ENCODE results near the gene POLN. TPM values are rescaled to one million over a fixed set of nuclear protein-coding genes. Genes with fewer than 3 reads are reported as not detected.

Gene POLN
- total RNA-seq, 2 donors from 2014 or later: 7.8 to 8.0 TPM

DNA sequence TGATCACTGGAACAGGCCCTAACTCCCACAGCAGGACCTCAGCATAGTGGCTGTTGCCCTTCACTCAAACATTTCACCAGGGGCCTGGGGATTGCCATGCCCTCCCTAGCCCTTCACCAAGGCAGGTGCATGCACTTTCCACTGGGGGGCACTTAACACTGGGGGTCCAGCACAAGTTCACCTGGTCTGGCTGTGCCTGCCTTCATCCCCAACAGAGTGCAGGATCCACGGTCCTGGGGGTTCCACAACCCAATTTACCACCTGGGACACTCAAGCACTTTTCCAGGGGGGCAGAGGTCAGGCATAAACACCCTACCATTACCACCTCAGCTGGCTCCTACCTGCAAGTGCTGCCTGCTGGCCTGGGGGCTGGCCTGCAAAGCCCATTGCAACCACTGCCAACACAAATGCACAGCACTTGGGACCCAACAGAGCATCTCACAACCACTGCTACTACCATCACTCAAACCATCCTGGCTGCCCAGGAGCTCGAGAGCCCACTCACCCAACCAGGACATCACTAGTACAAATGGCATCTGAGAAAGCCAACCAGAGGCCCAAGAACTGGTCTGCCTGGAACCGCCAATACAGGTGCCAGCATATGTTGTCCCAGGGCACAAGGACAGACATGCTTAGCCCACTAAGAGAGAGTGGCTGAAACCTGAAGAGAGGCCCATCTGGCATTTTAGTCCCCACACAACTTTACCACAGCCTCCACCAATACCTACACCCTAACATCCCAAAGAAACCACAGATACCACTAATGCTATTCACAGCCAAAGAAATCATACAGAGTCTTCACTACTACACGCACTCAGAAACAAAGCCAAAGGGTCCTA lies 139.7 kb downstream of the POLN start:
- no peaks in the 10 kb centered on the region for H3K4me1 Mint-ChIP-seq
- no peaks in the 10 kb centered on the region for H3K36me3 Mint-ChIP-seq (ENCODE audit: low read depth)
- ATAC-seq (replicated peaks): no peak
- H3K27me3 Mint-ChIP-seq: peaks cover 3% of the 10 kb centered on the region
- no peak overlapping the region for H3K4me3 Mint-ChIP-seq
- H3K27ac Mint-ChIP-seq: no peak overlapping the region
- H3K9me3 Mint-ChIP-seq: peaks cover 9% of the 10 kb centered on the region

DNA sequence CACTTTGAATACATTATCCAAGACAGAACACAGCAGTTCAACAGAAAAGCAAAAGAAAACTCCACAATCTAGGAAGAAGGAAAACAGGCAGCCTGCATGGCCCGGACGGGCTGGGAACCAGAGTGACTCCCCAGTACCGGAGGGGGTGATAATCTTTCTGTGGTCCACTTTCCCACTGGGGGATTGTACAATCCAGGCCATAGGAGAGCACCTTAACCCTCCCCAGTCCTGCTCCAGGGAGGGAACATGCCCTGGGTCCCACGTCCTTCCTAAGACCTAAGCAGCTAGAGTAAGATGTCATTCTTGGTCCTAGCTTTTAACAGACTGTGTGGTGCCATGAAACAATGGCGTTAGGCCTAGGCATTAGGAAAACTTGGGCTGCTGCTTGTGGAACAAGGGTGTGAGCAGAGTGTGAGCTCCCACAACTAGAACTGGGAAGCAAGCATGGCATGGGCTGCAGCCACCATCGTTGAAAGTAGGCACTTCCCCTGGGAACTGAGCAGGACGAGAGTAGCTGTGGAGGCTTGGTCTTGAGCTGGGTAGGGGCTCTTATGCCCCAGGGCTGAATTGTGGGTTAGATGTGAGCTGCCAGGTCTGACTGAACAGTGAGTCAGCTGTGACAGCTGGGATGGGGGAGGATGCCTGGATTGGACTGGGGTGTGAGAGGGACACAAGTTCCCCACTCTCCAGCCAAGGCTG lies 140.4 kb downstream of the POLN start:
- Mint-ChIP-seq H3K36me3 (ENCODE audit: low read depth) (no peaks in the 10 kb centered on the region), H3K4me1 (no peaks in the 10 kb centered on the region), H3K4me3 (no peak overlapping the region), H3K9me3 (peaks cover 14% of the 10 kb centered on the region), H3K27me3 (peaks cover 3% of the 10 kb centered on the region), H3K27ac (no peak overlapping the region)
- ATAC-seq (replicated peaks): no peak

DNA sequence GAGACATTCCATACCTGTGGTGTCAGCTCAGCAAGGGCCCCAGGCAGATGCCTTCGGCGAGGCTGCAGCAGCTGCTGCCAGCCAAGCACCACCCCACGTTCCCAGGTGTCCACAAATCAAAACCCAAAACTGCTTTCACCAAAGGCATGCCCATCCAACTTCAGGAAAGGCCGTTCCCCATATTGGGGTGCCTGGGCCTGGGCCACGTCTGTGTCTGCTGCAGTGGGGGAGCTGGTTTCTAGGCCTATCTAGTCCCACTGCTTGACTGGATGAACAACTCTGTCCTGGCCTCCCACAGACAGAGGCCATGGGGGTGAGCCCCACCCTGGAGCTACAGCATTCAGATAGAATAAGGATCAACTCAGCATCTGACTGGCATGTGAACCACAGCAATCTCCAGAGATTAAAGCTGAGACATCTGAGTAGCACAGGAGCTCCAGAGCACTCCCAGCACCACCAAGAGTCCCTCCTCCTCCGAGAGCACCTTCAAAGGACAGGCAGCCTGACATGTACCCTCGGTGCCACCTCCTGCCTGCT lies 145.8 kb downstream of the POLN start:
- peaks cover 3% of the 10 kb centered on the region for H3K27me3 Mint-ChIP-seq
- H3K27ac Mint-ChIP-seq: no peak overlapping the region
- H3K4me3 Mint-ChIP-seq: no peak overlapping the region
- ATAC-seq (replicated peaks): no peak
- no peaks in the 10 kb centered on the region for H3K4me1 Mint-ChIP-seq
- H3K9me3 Mint-ChIP-seq: peaks cover 8% of the 10 kb centered on the region
- no peaks in the 10 kb centered on the region for H3K36me3 Mint-ChIP-seq (ENCODE audit: low read depth)

DNA sequence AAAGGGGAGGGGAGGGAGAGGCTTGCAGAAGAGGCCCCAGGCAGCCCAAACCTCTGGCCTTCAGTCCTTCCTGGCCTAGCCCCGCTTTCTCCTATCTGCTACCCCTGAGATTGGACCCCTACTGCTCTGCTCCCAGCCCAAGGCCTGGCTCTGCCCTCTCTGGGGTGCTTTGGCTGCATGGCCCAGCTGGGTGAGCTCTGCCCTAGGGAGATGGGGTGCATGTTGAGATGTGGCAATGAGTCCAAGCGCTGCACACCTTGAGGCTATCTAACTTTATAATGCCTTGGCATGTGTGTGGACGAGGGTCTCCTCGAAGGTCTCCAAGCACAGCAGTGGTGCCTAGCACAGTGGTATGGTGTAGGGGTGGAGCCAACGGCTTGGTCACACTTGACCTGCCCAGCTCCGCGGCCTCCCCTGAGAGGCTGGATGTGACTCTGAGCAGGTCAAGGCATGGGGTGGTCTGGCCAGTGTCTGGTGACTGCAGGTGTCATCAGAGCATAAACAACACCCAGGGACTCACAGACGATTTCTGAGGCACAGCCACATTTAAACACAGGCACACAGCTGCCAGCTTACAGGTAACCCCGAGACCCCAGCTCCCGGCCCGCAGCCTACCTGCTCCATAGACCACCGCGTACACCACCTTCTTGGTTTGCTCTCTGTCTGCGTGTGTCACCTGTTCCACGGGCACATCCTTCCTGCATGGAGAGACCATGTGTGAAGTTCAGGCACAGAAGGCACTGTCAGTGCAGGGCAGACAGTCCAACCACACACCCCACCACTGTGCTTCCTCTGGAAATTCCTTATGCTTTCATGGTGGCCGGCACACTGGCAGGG lies 146.5 kb downstream of the POLN start:
- H3K27me3 Mint-ChIP-seq: peaks cover 2% of the 10 kb centered on the region
- ATAC-seq (replicated peaks): no peak

DNA sequence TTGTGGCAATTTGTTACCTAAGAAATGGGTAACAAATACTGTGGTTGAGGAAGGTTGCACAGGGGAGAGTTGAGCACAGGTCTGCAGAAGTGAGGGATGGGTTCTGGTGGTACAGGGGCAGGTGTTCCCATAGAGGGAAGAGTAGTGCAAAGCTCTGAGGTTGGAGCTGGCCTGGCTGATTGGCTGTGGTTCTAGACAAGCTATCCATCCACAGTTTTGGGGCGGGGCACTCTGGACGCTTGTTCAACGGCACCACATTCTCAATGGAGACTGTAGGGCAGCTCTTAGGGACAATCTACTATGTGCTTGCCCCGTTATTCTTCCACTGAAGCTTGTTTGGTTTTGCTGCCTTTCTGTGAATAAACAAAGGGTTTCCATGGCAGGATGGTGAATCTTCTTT lies 147.4 kb downstream of the POLN start:
- Mint-ChIP-seq H3K4me1 (no peaks in the 10 kb centered on the region), H3K27me3 (no peaks in the 10 kb centered on the region), H3K36me3 (ENCODE audit: low read depth) (no peaks in the 10 kb centered on the region), H3K27ac (no peak overlapping the region), H3K9me3 (peaks cover 6% of the 10 kb centered on the region), H3K4me3 (no peak overlapping the region)
- no peak for ATAC-seq (replicated peaks)

More for the DNA sequence above, 146.5 kb downstream of the POLN start:
- no peak overlapping the region for H3K4me3 Mint-ChIP-seq
- H3K4me1 Mint-ChIP-seq: no peaks in the 10 kb centered on the region
- peaks cover 6% of the 10 kb centered on the region for H3K9me3 Mint-ChIP-seq
- H3K27ac Mint-ChIP-seq: no peak overlapping the region
- no peaks in the 10 kb centered on the region for H3K36me3 Mint-ChIP-seq (ENCODE audit: low read depth)

DNA sequence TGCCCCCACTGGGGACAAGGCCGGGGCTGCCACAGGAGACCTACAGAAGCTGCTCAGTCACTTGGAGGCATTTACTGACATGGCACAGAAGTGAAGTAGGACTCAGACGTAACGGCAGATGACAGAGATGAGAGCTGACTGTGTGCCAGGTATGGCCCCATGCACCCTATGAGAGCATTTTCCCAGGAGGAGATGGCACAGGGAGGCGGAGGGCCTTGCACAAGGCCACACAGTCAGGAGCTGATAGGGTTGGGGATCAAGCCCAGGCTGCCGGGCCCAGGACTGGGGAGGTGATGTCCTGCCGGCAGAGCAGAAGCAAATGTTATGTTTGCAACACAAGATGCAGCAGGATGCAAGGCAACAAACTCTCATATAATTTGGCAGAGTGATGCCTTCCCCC lies 148.7 kb downstream of the POLN start:
- H3K9me3 Mint-ChIP-seq: peaks cover 6% of the 10 kb centered on the region
- no peaks in the 10 kb centered on the region for H3K27me3 Mint-ChIP-seq

DNA sequence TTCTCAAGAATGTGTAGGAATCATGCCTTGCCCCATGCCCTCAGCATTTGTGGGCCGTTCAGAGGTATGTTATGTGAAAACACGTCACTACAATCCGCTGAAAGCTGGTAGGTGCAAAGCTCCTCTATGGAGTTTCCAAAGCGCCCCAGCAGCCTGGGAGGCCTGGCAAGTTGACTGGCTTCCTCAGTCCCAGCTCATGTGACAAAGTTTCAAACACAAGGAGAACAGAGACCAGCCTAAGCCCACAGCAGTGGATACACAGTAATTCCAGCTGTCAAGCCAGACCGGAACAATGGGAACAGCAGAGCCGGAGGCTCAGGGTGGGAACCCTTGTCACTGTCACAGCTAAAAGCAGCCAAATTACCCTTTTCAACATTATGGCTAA lies 149.3 kb downstream of the POLN start:
- no peak for ATAC-seq (replicated peaks)
- H3K9me3 Mint-ChIP-seq: peaks cover 6% of the 10 kb centered on the region

More for the DNA sequence above, 148.7 kb downstream of the POLN start:
- Mint-ChIP-seq H3K36me3 (ENCODE audit: low read depth) (no peaks in the 10 kb centered on the region), H3K4me1 (no peaks in the 10 kb centered on the region), H3K4me3 (no peak overlapping the region), H3K27ac (no peak overlapping the region)
- ATAC-seq (replicated peaks): no peak

DNA sequence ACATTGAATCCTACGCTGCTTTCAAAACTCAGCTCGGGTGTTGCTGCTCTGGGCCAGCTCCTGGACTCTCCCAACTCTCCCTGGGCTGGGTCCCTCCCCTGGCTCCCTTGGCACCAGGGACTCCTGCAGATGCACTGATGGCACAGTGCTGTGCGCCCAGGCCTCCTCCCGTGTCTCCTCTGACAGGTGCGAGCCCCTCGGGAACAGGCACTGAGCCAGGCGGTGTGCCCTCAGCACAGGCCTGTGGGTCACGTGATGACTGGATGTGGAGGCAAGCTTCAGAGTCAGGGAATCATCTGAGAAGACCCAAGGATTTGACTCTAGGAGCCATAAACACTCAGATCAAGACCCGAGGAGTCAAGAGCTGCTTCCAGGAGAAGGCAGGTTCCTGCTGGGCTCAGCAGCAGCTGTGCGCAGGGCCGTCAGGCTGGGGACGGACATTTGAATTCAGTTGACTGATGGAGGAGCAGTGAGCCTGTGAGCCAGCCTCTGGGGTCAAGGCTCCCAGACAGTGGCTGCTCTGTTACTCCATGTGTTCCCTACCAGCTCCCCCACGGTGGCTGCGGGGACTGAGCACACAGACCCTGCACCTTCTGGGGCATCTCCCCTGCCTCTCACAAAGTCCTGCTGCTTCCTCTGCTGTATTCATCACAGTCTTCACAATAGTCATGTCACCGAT lies 149.8 kb downstream of the POLN start:
- no peak overlapping the region for H3K4me3 Mint-ChIP-seq
- H3K27me3 Mint-ChIP-seq: no peaks in the 10 kb centered on the region
- ATAC-seq (replicated peaks): no peak
- H3K9me3 Mint-ChIP-seq: peaks cover 6% of the 10 kb centered on the region
- no peaks in the 10 kb centered on the region for H3K4me1 Mint-ChIP-seq
- no peak overlapping the region for H3K27ac Mint-ChIP-seq
- H3K36me3 Mint-ChIP-seq (ENCODE audit: low read depth): no peaks in the 10 kb centered on the region

More for the DNA sequence above, 149.3 kb downstream of the POLN start:
- Mint-ChIP-seq H3K4me3 (no peak overlapping the region), H3K4me1 (no peaks in the 10 kb centered on the region), H3K27ac (no peak overlapping the region), H3K27me3 (no peaks in the 10 kb centered on the region), H3K36me3 (ENCODE audit: low read depth) (no peaks in the 10 kb centered on the region)

DNA sequence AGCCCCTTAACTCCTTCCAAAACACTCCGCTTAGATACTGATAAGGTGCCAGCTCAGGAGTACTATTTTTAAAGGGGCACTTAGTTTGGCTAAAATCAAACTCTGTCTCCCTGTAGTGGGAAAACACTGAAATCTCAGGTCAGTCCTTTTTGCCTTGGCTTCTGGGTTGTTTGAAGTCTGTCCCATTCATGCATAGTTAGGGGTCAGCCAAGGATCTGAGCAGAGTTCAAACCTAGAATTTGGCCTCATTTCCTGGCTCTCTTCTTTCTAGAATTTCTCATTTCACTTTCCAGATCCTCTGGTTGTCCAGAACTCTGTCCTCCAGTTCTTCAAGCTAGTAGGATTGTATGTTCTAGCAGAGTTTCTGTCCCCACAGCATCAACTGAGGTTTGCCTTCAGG lies 151.3 kb downstream of the POLN start:
- no peak for ATAC-seq (replicated peaks)
- Mint-ChIP-seq H3K4me1 (no peaks in the 10 kb centered on the region), H3K4me3 (no peak overlapping the region), H3K9me3 (no peaks in the 10 kb centered on the region), H3K27me3 (no peaks in the 10 kb centered on the region), H3K36me3 (ENCODE audit: low read depth) (no peaks in the 10 kb centered on the region), H3K27ac (no peak overlapping the region)

DNA sequence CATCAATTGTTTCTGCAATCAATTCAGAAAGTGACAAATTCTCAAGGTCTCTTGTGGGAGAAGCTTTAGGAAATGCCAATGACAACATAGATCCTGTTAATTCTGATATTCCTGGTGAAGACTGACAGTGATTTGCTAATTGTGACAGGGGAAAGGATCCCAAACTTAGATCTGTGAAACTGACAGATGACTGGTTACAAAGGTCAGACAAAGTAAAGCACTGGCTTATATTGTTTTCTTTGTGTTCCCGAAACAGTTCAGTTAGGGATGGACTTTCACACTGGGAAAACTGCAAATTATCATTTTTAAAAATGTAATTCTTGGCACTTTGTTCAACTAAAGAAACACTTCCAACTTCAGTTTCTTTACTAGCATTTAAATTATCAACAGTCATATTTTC lies 152.7 kb downstream of the POLN start:
- Mint-ChIP-seq H3K4me1 (no peaks in the 10 kb centered on the region), H3K27me3 (no peaks in the 10 kb centered on the region), H3K36me3 (ENCODE audit: low read depth) (no peaks in the 10 kb centered on the region), H3K4me3 (no peak overlapping the region), H3K27ac (no peak overlapping the region), H3K9me3 (no peaks in the 10 kb centered on the region)
- no peak for ATAC-seq (replicated peaks)

DNA sequence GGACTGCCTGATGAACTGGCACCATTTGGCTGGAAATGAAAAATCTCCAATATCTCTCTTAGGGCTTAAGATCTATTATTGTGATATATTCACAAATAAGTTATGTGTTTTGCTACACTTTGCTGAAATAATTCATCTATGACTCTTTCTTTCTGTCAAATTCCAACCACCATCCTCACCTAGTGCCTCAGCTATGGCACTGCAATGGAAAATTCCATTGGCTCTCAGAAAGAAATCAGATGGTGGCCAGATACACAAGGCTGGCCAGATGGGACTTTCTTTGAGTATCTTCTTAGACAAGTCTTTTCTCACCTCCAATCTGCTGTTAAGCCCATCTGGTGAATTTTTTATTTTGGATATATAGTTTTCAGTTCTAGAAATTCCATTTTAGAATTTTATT lies 154.8 kb downstream of the POLN start:
- H3K36me3 Mint-ChIP-seq (ENCODE audit: low read depth): no peaks in the 10 kb centered on the region
- no peak overlapping the region for H3K27ac Mint-ChIP-seq
- H3K9me3 Mint-ChIP-seq: no peaks in the 10 kb centered on the region
- no peaks in the 10 kb centered on the region for H3K27me3 Mint-ChIP-seq
- no peaks in the 10 kb centered on the region for H3K4me1 Mint-ChIP-seq
- no peak for ATAC-seq (replicated peaks)
- no peak overlapping the region for H3K4me3 Mint-ChIP-seq

DNA sequence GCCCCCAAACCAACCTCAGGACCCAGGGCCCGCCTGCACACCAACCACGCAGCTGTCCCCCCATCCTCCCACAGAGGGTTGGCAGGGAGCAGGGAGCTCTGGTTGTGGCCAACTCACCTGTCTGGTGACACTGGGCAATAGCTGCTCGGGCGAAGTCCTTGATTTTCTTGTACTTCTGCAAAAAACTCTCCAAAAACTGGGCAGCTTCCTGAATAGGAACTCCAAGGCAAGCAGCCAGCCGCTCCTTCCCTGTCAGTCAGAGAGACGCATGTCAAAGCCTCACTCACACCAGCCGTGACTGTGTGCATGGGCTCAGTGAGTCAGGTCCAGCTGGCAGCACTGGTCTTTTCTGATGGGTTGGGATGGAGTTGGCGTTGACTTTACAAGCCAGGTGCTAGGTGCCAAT lies 156.4 kb downstream of the POLN start:
- H3K27ac Mint-ChIP-seq: no peak overlapping the region
- H3K9me3 Mint-ChIP-seq: no peaks in the 10 kb centered on the region
- no peak overlapping the region for H3K4me3 Mint-ChIP-seq
- no peaks in the 10 kb centered on the region for H3K27me3 Mint-ChIP-seq
- H3K4me1 Mint-ChIP-seq: no peaks in the 10 kb centered on the region
- ATAC-seq (replicated peaks): no peak
- H3K36me3 Mint-ChIP-seq (ENCODE audit: low read depth): no peaks in the 10 kb centered on the region

DNA sequence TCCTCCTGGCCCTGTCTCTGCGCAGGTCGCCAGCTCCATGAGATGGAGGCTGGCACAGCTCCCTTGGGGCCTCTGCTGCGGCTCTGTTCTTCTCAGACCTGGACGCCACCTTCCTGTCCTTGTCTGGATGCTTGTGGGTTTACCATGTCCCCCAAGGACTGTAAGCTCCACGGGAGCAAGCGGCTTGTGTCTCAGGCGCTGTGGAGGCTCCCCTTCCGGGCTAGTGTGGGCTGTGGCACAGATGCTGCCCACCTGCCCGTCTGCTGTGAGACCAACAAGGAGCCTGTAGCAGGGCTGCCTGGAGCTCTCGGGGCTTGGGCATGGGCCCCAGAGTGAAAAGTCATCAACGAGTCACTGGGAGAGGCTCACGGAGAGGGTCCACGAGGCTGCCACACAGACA lies 157.6 kb downstream of the POLN start:
- no peaks in the 10 kb centered on the region for H3K27me3 Mint-ChIP-seq
- no peaks in the 10 kb centered on the region for H3K36me3 Mint-ChIP-seq (ENCODE audit: low read depth)
- no peak for ATAC-seq (replicated peaks)
- H3K9me3 Mint-ChIP-seq: no peaks in the 10 kb centered on the region
- no peak overlapping the region for H3K4me3 Mint-ChIP-seq
- H3K4me1 Mint-ChIP-seq: no peaks in the 10 kb centered on the region
- no peak overlapping the region for H3K27ac Mint-ChIP-seq

DNA sequence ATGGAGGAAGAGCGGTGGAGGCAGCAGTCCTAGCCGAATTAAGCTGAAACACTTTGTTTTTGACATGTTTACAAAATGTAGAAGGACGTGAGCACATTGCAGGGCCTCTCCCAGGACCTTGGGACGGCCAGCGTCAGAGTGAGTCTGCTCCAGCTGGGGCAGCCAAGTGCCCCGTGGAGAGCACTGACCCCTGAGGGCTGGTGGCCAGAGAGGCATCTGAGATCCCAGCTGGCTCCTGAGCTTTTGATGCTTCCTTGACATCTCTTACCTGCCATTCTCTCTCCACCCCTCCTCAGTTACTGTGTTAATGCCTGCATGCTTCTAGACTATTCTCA lies 158.1 kb downstream of the POLN start:
- Mint-ChIP-seq H3K27ac (no peak overlapping the region), H3K27me3 (no peaks in the 10 kb centered on the region), H3K4me1 (no peaks in the 10 kb centered on the region), H3K36me3 (ENCODE audit: low read depth) (no peaks in the 10 kb centered on the region), H3K4me3 (no peak overlapping the region), H3K9me3 (no peaks in the 10 kb centered on the region)
- no peak for ATAC-seq (replicated peaks)

All from activated T-helper 17 cell treated with anti-CD3 and anti-CD28 coated beads, Interleukin-2, amount 50 U/mL, for 72 hours (primary cell).